Measurements from ENCODE around the gene EFCAB6.

EFCAB6 gene, protein sequence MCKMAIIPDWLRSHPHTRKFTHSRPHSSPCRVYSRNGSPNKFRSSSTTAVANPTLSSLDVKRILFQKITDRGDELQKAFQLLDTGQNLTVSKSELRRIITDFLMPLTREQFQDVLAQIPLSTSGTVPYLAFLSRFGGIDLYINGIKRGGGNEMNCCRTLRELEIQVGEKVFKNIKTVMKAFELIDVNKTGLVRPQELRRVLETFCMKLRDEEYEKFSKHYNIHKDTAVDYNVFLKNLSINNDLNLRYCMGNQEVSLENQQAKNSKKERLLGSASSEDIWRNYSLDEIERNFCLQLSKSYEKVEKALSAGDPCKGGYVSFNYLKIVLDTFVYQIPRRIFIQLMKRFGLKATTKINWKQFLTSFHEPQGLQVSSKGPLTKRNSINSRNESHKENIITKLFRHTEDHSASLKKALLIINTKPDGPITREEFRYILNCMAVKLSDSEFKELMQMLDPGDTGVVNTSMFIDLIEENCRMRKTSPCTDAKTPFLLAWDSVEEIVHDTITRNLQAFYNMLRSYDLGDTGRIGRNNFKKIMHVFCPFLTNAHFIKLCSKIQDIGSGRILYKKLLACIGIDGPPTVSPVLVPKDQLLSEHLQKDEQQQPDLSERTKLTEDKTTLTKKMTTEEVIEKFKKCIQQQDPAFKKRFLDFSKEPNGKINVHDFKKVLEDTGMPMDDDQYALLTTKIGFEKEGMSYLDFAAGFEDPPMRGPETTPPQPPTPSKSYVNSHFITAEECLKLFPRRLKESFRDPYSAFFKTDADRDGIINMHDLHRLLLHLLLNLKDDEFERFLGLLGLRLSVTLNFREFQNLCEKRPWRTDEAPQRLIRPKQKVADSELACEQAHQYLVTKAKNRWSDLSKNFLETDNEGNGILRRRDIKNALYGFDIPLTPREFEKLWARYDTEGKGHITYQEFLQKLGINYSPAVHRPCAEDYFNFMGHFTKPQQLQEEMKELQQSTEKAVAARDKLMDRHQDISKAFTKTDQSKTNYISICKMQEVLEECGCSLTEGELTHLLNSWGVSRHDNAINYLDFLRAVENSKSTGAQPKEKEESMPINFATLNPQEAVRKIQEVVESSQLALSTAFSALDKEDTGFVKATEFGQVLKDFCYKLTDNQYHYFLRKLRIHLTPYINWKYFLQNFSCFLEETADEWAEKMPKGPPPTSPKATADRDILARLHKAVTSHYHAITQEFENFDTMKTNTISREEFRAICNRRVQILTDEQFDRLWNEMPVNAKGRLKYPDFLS (N-terminal part only)

DNA sequence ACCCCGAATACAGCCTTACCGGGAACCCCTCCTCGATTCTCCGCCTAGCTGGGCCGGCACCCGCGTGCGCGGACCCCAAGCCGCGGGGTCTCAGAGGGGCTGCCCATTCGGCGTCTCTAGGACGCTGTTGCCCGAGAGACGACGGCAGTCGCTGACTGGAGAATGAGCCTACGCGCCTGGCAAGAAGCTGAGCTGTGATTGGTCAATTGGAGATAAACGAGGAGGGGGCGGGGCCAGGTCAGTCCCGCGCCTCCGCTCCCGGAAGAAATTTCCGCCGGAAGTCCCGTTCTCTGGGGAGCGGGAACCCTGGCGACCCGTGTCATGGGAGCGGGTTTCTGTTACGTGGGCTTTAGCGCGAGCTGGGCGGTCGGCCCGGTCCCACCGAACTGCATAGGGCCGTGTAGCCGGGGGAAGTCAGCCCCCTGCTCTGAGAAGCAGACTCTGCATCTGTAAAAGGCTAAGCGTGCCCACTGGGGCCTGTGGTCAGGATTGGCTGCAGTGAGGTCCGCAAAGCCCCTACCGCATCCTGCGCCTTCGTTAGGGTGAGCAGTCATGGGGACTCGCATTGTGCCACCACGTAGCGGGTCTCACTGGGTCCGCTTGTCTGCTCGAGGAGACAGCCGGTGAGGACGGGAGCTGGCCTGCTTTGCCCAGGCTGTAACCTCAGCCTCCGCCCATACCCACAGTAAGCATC, at the start of gene EFCAB6:
Gene EFCAB6, minus strand, starts transcription at position 157 of the 694 bp plus-strand sequence. CDS start 29,987 bp downstream, outside the sequence.
- peak; percentile 92 for DNase-seq (ENCODE audit: low read depth)

DNA sequence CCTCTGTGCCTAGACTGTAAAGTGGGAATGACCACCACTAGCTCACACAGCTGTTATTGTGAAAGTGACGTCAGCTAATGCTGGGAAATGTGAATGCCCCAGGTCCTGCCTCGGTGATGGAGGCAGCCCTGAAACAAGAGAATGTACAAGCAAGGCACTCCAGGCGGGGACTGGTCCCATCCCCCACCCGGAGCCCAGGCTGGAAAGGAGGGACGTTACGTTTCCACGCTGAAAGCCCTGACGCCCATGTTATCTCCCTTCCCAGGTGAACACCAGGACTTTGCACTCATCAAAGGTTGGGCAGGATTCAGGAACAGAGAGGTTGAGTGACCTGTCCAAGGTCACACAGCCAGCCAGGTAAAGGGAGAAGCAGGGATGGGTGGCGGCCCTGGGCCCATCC, 49.4 kb upstream of the EFCAB6 start:
- no peak for DNase-seq (ENCODE audit: low read depth)

DNA sequence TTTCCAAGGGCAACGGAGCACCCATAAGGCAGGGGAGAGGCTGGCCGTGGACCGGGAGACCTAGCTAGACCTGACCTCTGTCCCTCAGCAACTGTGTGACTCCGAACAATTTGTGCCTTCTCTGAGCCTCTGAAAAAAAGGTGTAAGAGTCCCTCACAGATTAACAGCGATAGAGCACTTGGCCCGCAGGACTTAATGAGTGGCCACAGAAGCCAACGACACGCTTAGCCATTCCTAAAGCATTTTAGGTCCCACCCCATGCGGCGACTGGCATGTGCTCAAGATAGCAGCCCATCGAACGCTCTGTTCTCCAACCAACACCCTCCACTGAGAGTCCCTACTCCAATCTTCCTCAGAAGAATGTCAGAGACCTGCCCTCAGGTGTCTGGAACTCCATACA, 48.7 kb upstream of the EFCAB6 start:
- no peak for DNase-seq (ENCODE audit: low read depth)

DNA sequence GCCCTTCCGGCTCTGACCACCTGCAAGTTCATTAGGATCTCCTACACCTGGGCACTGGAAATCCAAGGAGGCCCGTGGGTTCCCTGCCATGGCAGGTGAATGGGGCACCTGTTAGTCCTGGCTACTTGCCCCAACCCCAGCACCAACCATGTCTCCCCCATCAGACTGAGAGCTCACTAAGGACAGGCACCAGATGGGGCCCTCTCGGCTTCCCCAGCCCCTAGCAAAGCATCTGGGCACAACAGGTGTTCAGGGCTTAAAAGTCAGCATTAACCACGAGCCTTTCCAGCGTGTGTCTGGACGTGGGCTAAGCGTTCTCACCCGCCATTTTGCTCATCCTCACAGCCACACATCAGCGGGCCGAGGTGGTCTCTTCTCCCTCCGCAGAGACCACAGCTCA, 48.0 kb upstream of the EFCAB6 start:
- no peak for DNase-seq (ENCODE audit: low read depth)

DNA sequence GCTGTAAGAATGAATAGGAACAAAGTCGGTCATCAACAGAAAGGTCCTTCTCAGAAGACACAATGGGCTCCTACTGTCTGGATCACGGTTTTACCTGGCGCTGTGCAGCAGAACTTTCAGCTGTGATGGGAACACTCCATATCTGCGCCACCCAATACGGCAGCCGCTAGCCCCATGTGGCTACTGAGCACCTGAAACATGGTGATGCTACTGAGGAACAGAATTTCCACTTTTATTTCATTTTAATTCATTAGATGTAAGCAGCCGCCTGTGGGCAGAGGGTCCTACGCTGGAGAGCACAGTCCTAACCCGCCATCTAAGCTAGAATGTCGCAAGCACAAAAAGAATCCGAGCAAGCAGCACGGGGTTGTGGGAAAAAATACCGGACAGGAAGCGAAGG, 47.5 kb upstream of the EFCAB6 start:
- DNase-seq (ENCODE audit: low read depth), result no peak

DNA sequence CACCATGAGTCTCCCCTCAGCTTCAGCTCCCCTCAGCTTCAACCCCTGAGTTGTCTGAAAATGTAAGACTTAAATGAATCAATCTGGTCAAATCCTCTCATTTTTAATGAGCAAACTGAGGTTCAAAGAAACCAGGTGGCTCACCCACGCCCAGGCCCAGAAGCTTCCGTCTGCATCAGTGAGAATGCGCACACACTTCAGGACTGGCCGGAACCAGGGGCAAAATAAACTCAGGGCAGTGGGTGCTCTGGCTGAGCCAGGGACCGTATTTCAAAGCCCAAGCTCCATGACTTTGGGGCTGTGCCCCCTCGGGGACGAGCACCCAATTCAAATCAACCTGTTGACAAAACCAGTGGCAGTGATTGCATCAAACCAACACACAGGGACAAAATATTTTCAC, 47.1 kb upstream of the EFCAB6 start:
- no peak for DNase-seq (ENCODE audit: low read depth)

DNA sequence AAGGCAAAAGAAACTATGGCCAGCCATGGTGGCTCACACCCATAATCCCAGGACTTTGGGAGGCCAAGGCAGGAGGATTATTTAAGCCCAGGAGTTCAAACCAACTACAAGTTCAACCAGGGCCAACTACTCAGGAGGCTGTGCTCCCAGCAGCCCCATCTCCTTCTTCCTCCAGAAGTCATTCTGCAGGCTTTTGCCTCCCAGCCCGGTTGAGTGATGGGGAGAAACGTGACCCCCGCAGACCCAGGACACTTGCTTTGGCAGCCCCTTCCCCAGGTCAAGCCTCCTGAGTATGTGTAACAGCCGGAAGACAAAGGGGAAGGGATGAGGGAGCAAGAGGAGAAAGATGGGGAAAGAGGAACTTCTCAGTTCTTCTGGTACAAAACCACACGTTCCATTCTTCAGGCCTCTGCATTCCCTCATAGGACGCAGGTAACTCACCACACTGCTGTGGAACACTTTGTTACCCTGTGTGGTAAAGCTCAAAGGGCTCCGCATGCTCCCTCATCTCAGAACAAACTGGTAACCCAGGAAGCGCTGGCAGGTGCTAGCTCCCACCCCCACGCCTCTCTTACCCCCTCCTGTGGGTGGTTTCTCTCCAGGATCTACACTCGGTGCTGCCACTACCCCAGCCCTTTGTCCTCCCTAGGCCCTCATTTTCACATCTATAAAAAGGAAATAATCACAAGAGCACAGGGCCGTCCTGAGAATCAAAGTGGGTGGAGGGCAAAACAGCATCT, 46.2 kb upstream of the EFCAB6 start:
- no peak for DNase-seq (ENCODE audit: low read depth)

DNA sequence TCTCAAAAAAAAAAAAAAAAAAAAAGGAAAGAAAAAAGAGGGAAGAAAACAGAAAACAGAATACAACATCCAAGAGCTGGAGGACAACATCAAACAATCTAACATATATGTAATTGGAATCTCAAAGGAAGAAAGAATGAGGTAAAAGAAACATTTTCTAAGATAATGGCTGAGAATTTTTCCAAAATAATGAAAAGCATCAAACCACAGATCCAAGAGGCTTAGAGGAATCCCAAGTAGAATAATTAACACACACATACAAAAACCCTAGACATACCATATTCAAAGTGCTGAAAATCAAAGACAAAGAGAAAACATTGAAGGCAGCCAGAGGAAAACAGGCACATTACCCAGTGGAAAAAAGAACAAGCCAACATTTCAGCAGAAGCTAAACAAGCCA, 45.3 kb upstream of the EFCAB6 start:
- no peak for DNase-seq (ENCODE audit: low read depth)

DNA sequence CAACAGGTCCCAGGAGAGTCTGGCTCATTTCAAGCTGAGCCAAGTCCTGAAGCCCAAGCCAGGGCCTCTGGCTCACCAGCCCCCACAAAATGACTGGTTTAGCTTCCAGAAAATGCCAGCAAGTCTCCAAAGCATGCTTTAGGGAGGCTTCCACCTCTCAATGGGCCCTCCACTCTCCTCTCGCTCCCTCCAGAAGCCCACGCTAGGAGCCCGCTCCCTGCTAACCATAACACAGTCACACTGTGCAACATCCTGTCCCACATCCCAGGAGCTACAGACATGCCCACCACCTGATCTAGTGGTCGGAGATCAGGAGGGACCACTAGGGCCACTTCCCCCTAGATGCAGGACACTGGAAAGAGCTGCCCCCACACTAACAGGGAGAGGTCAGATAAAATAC, 43.3 kb upstream of the EFCAB6 start:
- DNase-seq (ENCODE audit: low read depth), result no peak

DNA sequence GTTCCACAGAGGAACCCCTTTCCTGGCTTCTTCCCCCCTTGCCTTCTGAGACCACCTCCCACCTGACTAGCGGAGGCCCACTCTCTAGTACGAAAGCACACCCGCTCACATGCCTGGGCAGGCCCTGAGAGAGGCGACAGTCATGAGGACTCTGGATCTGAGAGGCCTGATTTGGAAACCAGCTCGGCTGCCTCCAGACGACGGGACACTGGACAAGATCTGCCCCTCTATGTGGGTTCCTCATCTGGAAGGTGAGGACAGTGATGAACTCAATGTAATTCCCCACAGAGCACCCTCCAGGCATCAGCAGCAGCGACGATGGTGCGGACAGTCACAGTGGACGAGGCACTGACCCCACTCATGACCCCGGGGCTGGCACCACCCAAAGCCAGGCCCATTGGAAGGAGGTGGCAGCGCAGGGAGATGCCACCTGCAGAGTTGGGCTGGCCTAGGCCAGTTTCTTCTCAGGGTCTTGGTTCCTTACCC, 42.7 kb upstream of the EFCAB6 start:
- no peak for DNase-seq (ENCODE audit: low read depth)

DNA sequence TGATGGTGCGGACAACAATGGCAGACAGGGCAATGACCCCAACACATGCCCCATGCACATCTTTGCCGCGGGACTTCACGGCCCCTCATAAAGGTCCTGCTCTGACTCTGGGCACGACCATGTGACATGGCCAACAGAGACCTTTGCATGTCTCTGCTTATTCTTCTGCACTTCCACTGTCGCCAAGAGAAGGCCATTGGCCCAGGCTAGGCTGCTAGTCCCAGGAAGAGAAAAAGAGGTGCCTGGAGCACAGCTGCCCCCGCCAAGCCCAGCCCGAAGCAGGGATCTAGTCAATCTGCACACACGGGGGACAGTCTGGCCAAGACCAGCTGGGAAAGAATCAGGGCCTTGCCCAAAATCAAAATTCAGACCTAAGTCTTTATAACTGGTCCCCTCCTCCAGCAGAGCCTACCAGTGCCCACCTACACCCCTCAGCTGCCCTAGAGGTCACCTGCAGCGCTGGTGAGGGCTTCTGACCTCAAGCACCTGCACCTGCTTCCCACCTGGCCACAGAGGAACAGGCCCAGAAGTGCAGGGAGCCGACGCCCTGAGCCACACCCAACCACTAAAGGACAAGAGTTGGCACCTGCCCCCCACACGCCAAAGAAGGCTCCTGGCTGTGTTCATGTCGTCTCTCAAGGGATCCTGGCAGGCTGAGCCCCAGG, 42.1 kb upstream of the EFCAB6 start:
- no peak for DNase-seq (ENCODE audit: low read depth)

DNA sequence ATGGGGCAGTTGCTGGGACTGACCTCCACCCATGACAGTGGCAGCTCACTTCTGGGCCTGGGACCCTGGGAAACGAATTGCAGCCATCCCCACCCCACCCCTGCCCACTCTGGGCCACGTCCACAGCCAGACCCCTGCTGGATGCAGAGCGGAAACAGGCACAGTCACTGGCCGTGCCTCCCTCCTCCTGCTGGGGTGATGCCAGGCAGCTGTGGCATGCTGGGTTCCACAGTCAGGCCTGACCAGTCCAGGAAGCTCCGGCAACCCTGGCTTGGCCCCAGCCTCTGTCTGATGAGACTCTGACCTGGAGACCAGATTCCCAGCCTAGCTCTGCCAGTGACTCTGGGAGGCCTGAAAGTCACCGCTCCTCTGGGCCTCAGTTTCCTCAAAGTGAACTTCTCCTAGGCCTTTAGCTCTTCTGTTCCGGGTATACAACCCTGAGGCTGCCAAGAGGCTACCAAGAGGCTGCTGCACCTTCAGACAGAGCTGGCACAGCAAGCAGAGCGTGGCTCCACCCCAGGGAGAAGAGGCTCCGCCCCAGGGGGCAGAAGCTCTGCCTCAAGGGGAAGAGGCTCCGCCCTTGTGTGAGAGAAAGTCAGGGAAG, 41.3 kb upstream of the EFCAB6 start:
- no peak for DNase-seq (ENCODE audit: low read depth)

DNA sequence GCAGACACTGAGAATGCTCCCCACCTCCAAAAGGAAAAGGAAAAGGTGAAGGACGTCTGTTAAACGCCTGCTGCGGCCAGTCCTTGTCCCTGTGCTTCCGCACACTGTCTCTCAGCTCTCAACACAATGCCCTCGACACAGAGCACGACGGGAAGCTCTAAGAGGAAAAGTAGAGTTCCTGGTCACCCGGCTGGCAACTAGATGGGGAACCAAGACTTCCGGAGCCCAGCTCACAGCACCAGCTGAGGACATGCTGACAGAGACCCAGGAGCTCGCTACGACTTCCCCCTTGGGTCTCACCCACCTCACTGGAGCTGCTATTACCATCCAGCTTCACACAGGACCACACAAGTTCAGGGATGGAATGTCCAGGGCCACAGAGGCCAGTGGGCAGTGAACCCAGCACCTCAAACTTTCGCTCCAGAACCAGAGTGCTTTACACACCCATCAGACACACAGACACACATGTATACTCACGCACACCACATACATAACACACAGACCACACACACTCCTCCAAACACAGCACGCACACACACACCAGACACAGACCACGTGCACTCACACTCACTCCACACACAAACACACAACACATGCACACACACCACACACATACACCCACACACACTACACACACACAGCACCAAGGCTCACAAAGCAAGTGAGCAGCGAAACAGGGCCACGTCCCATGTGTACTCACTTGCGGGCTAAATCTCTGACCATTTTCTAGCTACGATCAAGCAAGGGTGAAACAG, 40.6 kb upstream of the EFCAB6 start:
- no peak for DNase-seq (ENCODE audit: low read depth)

DNA sequence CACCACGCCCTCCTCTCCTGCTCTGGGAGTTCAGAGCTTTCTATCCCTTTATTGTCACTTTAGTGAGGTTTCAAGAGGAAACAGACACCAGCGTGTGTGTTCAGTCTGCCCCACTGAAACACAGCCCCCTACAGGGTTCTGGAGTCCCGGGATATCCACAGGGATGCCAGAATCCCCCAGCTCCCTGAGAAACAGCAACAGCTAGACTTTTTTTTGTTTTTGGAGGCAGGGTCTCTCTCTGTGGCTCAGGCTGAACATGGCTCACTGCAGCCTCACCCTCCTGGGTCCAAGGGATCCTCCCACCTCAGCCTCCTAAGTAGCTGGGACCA, 39.8 kb upstream of the EFCAB6 start:
- no peak for DNase-seq (ENCODE audit: low read depth)

DNA sequence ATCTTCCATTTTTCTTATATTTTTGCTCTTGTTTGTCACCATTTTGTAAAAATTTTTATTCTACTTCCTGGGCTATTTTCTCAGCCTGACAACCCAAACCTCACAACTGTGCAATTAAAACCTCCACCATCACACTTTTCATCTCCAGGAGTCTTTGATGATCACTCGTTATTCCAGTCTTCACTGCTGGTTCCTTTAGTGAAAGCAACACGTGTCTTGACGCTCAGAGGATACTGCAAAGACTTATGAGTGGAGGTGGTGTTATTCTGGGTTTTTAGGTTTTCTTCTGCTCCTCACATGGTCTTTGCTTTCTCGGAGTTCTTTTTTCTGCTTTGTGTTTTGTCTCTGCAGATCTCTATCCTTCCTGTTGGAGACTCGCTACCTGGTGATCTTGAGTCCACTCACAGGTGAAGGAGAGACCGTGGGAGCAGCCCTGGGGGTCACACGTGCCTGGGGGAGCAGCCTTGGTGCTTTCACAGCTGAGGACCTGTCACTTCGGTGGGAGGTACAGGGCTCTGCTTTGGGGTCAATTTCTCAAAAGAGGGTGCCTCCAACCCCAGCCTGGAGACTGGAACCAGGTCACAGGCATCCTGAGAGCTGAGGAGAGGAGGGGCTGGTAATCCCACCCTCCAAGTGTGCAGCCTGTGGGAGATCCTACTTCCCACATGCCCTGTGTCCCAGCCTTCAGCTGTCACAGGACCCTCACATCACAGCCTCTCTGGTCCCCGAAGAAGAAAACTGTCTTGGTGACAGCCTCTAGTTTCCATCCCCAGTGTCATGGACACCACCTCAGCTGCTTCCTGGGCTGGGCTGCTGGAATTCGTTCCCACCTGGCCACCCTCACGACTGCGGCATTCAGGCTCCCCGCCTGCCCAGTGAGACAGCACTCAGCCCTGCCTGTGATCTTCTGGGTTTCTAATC, 39.2 kb upstream of the EFCAB6 start:
- DNase-seq (ENCODE audit: low read depth), result no peak

DNA sequence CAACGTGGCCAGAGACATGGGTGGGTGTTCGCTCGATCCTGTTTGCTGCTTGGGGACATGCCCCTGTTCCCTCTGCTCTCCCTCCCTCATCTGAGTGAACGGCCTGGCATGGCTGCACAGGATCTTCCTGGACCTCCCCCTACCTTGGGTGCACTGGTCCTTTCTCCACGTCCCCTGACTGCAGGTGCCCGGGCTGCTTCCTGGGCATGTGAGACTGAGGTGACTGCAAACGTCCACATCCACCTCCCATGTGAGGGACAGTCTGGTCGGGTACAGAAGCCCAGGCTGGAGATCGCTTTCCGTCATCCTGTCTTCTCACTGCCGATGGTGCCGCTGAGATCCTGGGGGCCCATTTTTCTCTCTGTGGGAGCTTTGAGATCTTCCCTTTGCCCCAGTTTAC, 38.4 kb upstream of the EFCAB6 start:
- DNase-seq (ENCODE audit: low read depth), result no peak

DNA sequence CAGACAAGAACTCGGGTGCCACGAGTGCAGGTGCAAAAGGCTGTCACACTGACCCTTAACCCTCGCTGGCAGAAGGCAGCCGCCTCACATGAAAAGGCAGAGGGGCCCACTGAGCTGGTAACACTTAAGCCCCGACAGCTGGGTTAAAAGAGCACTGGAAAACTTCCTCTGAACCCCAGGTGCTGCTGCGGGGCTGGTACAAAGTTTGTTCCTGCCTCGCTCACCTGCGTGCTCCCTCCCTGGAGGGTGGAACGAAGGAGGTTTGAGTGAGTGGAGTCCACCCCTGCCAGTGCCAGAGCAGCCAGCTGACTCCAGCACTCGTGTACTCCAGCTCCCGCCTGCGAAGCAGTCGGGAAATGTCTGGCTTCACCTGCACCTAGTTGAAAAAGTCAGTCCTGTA, 37.6 kb upstream of the EFCAB6 start:
- DNase-seq (ENCODE audit: low read depth), result no peak

Data from EH (cell line).